OCI-LY1 (cell line): Measurements from ENCODE around the gene MPV17L.

Source experiments
- H2AFZ ChIP-seq: fragments of 200-600 bp; sonication (generic), shearing (Covaris generic); 2 replicates; pipeline ENCODE4 v1.6.0; 2014; ENCODE audit warnings: antibody characterized with exemption, mild to moderate bottlenecking, low read length
- H3F3A ChIP-seq: fragments of 200-600 bp; sonication (generic), shearing (Covaris generic); 2 replicates; pipeline ENCODE4 v1.6.0; 2014; ENCODE audit warnings: mild to moderate bottlenecking, antibody characterized with exemption, low read length, moderate library complexity; ENCODE audit not compliant: insufficient read depth
- H3K27ac ChIP-seq: fragments of 200-600 bp; sonication (generic); 2 replicates; pipeline ENCODE4 v1.5.1; 2014; ENCODE audit warnings: low read length, mixed run types, mild to moderate bottlenecking, low read depth; ENCODE audit not compliant: poor library complexity, severe bottlenecking
- H3K27me3 ChIP-seq: fragments of 200-600 bp; sonication (generic); 2 replicates; pipeline ENCODE4 v1.6.0; 2014; ENCODE audit warnings: antibody characterized with exemption, mild to moderate bottlenecking, low read length, moderate library complexity; ENCODE audit not compliant: insufficient read depth
- H3K36me3 ChIP-seq: fragments of 200-600 bp; sonication (generic); 2 replicates; pipeline ENCODE4 v1.6.1; 2014; ENCODE audit warnings: mild to moderate bottlenecking, antibody characterized with exemption, low read length, moderate library complexity, mixed read lengths; ENCODE audit not compliant: insufficient read depth
- H3K4me1 ChIP-seq: fragments of 200-600 bp; sonication (generic); 2 replicates; pipeline ENCODE4 v1.5.1; 2014; ENCODE audit warnings: mild to moderate bottlenecking, low read length, moderate library complexity; ENCODE audit not compliant: insufficient read depth, severe bottlenecking
- H3K4me2 ChIP-seq: fragments of 200-600 bp; sonication (generic), shearing (Covaris generic); 2 replicates; pipeline ENCODE4 v1.6.1; 2014; ENCODE audit warnings: low read length
- H3K4me3 ChIP-seq: fragments of 200-600 bp; sonication (generic); 2 replicates; pipeline ENCODE4 v1.5.1; 2014; ENCODE audit warnings: low read length, low read depth, mild to moderate bottlenecking, mixed read lengths; ENCODE audit not compliant: poor library complexity, severe bottlenecking
- H3K79me2 ChIP-seq: fragments of 200-600 bp; shearing (Covaris generic); 2 replicates; pipeline ENCODE4 v1.6.1; 2016; ENCODE audit warnings: mixed run types, low read length, mixed read lengths; ENCODE audit not compliant: insufficient read depth
- H3K9ac ChIP-seq: fragments of 200-600 bp; sonication (generic), shearing (Covaris generic); 2 replicates; pipeline ENCODE4 v1.6.1; 2014; ENCODE audit warnings: mild to moderate bottlenecking, low read length, mixed read lengths
- H3K9me2 ChIP-seq: fragments of 200-600 bp; sonication (generic), shearing (Covaris generic); 2 replicates; pipeline ENCODE4 v1.6.1; 2014; ENCODE audit warnings: low read depth, mild to moderate bottlenecking, low read length, mixed read lengths
- H3K9me3 ChIP-seq: fragments of 200-600 bp; shearing (Covaris generic); 2 replicates; pipeline ENCODE4 v1.6.1; 2014; ENCODE audit warnings: low read length, mixed read lengths
- H4K20me1 ChIP-seq: fragments of 200-600 bp; sonication (generic), shearing (Covaris generic); 2 replicates; pipeline ENCODE4 v1.6.0; 2016; ENCODE audit warnings: mild to moderate bottlenecking, low read length; ENCODE audit not compliant: insufficient read depth
- CTCF ChIP-seq: fragments of 200-600 bp; sonication (generic), shearing (Covaris generic); IDR thresholded peaks from 2 replicates; pipeline ENCODE4 v1.5.1; 2017; ENCODE audit warnings: mild to moderate bottlenecking, antibody characterized with exemption, low read length, moderate library complexity, mixed read lengths
- EZH2 ChIP-seq: fragments of 200-600 bp; sonication (generic), shearing (Covaris generic); IDR thresholded peaks from 2 replicates; pipeline ENCODE4 v1.8.0; 2017; ENCODE audit warnings: borderline replicate concordance, mixed run types, mild to moderate bottlenecking, antibody characterized with exemption, low read length, moderate library complexity, mixed read lengths

MPV17L gene

GRCh38 chr16:15435216-15435864 lies 39.8 kb downstream of the MPV17L start:
- Histone ChIP-seq H3K9ac (no peak overlapping the region), H3K9me3 (no peaks in the 10 kb centered on the region), H3K79me2 (no peaks in the 10 kb centered on the region), H3K4me2 (no peak overlapping the region), H3F3A (no peaks in the 10 kb centered on the region), H3K4me1 (no peaks in the 10 kb centered on the region), H2AFZ (no peak overlapping the region), H3K9me2 (no peaks in the 10 kb centered on the region), H3K27ac (no peak overlapping the region), H3K4me3 (no peak overlapping the region), H4K20me1 (no peaks in the 10 kb centered on the region), H3K36me3 (no peaks in the 10 kb centered on the region), H3K27me3 (no peaks in the 10 kb centered on the region)
- TF ChIP-seq CTCF (no peak), EZH2 (no peak)

- no peak overlapping the region for H3K9ac ChIP-seq
- no peak for TF ChIP-seq CTCF
- no peak for TF ChIP-seq EZH2
- H3K79me2 ChIP-seq = no peaks in the 10 kb centered on the region
- no peaks in the 10 kb centered on the region for H3K4me1 ChIP-seq
- no peak overlapping the region for H3K4me2 ChIP-seq
- H3K4me3 ChIP-seq = no peak overlapping the region
- H4K20me1 ChIP-seq = no peaks in the 10 kb centered on the region
- H3K9me2 ChIP-seq = no peaks in the 10 kb centered on the region
- no peaks in the 10 kb centered on the region for H3K27me3 ChIP-seq
- no peak overlapping the region for H3K27ac ChIP-seq
- no peaks in the 10 kb centered on the region for H3K9me3 ChIP-seq
- no peak overlapping the region for H2AFZ ChIP-seq
- H3K36me3 ChIP-seq = no peaks in the 10 kb centered on the region
- H3F3A ChIP-seq = no peaks in the 10 kb centered on the region
Observed at GRCh38 chr16:15439102-15439501, 43.5 kb downstream of the MPV17L start.

- Histone ChIP-seq H4K20me1 (no peaks in the 10 kb centered on the region), H3K79me2 (no peaks in the 10 kb centered on the region), H3F3A (no peaks in the 10 kb centered on the region), H3K4me2 (no peak overlapping the region), H2AFZ (no peak overlapping the region), H3K27me3 (no peaks in the 10 kb centered on the region), H3K9me2 (no peaks in the 10 kb centered on the region), H3K4me3 (no peak overlapping the region), H3K36me3 (no peaks in the 10 kb centered on the region), H3K27ac (no peak overlapping the region), H3K9ac (no peak overlapping the region), H3K4me1 (no peaks in the 10 kb centered on the region), H3K9me3 (no peaks in the 10 kb centered on the region)
- TF ChIP-seq CTCF (no peak), EZH2 (no peak)
Observed at GRCh38 chr16:15439521-15439920, 44.0 kb downstream of the MPV17L start.
